GM13977 (cell line): ENCODE data around the gene KRTAP12-4.
"Not testable (repeated sequence)": the region's sequence is repeated elsewhere in the genome, so short reads cannot be mapped to it uniquely, and the experiment has no call there.

Source experiments
- DNase-seq: peaks from one replicate; pipeline ENCODE4 v3.0.0; 2012; ENCODE audit warnings: low spot score
- CTCF ChIP-seq: IDR thresholded peaks from 2 replicates; pipeline ENCODE4 v1.5.1; 2012; ENCODE audit warnings: mild to moderate bottlenecking, control low read depth; ENCODE audit not compliant: insufficient read depth; ENCODE audit errors: extremely low read depth, missing control alignments
- in situ Hi-C: fragments of 300-500 bp; cut with MboI; formaldehyde crosslinking; loops from one replicate; pipeline ENCODE4 v1.12.0; 2022; ENCODE audit warnings: low sequenced_read_pairs, low pct_unique_long_range_greater_than_20kb, mixed read lengths, inconsistent platforms; ENCODE audit not compliant: unreplicated experiment

The KRTAP12-4 gene

GRCh38 chr21:44637018-44637850 lies 17.2 kb downstream of the KRTAP12-4 start, which contains the start of gene KRTAP10-10:
Gene KRTAP10-10, plus strand, starts transcription at chr21:44637356. Its CDS starts 62 bp downstream, at chr21:44637418.
- in situ Hi-C loops: no loop called here
- no peak for DNase-seq
- TF ChIP-seq CTCF: no peak

GRCh38 chr21:44636209-44637017 lies 18.0 kb downstream of the KRTAP12-4 start:
- in situ Hi-C loops: no loop called here
- TF ChIP-seq CTCF: no peak
- DNase-seq: no peak

GRCh38 chr21:44632067-44632466 lies 22.4 kb downstream of the KRTAP12-4 start:
- DNase-seq: no peak
- TF ChIP-seq CTCF: no peak
- in situ Hi-C loops: no loop called here

- no peak for TF ChIP-seq CTCF
- in situ Hi-C loops: no loop called here
- DNase-seq: no peak
Measured at GRCh38 chr21:44630440-44630839, 24.0 kb downstream of the KRTAP12-4 start.

GRCh38 chr21:44628707-44629391 lies 25.6 kb downstream of the KRTAP12-4 start:
- DNase-seq: no peak
- TF ChIP-seq CTCF: no peak
- in situ Hi-C loops: no loop called here

- DNase-seq, in situ Hi-C loops: not testable (repeated sequence)
Measured at GRCh38 chr21:44627831-44628233, 26.6 kb downstream of the KRTAP12-4 start.

GRCh38 chr21:44627181-44627822 lies 27.2 kb downstream of the KRTAP12-4 start:
- DNase-seq, in situ Hi-C loops: not testable (repeated sequence)
